ENCODE data around the gene CCRL2. TPM values are rescaled to one million over a fixed set of nuclear protein-coding genes. Genes with fewer than 3 reads are reported as not detected.
A peak's percentile ranks its signal among the peaks of the same experiment; 100 is the strongest.

Gene CCRL2
- total and polyA plus RNA-seq, 2 experiments from 2014 or later = not detected

DNA sequence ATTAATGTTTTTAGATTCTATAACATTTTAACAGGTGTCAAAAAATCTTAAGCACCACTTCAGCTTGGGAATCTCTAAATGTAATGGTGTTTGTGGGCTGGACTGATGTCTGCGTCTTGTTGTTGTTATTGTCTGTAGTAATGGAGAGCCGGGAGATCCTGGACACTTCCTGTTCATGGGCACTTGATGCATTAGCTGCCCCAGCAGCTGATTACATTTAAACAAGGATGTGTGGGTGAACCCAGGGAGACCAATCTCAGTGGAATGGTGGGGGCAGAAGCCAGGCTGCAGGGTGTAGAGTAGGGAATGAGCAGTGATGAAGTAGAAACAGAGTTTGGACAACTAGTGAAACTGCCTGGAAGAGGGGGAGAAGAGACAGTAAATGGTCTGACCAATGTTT, 8.0 kb upstream of the CCRL2 start:
- in situ Hi-C loops (cut with MboI) = no loop called here
- no peaks in the 10 kb centered on the region for H3K79me2 ChIP-seq (ENCODE audit: insufficient read depth)

GRCh38 chr3:46399557-46399956, 7.5 kb upstream of the CCRL2 start:
- Histone ChIP-seq H3K27me3 (replicated peaks; ENCODE audit: insufficient read depth) (peaks cover 38% of the 10 kb centered on the region), H4K20me1 (ENCODE audit: insufficient read depth) (no peaks in the 10 kb centered on the region), H3K4me2 (ENCODE audit: unreplicated experiment) (peak overlapping the region; percentile 20), H3F3A (ENCODE audit: insufficient read depth) (peaks cover 17% of the 10 kb centered on the region; the same call in 1 of the 2 replicates), H3K4me1 (ENCODE audit: insufficient read depth) (peaks cover 14% of the 10 kb centered on the region), H2AFZ (no peak overlapping the region), H3K9me3 (ENCODE audit: low read depth) (no peaks in the 10 kb centered on the region), H3K36me3 (ENCODE audit: low read depth) (no peaks in the 10 kb centered on the region), H3K9me2 (ENCODE audit: insufficient read depth) (no peaks in the 10 kb centered on the region), H3K27ac (no peak overlapping the region), H3K9ac (no peak overlapping the region), H3K4me3 (no peak overlapping the region), H3K79me2 (ENCODE audit: insufficient read depth) (no peaks in the 10 kb centered on the region)
- DNase-seq = peak; percentile 49
- in situ Hi-C loops (cut with MboI) = no loop called here
- WGBS, 2 experiments (ENCODE audit: low coverage in 1 of 2, low lambda C conversion rate in 2 of 2, missing lambda C conversion rate in 2 of 2) = 43 to 44% methylated on average over 2 of the region's 2 CpGs
- TF ChIP-seq EZH2phosphoT487 (IDR thresholded peaks at IDR 0.05; ENCODE audit: insufficient read depth, low read depth) = no peak
- no peak for TF ChIP-seq EZH2 (IDR thresholded peaks at IDR 0.05; ENCODE audit: insufficient read depth, poor library complexity, severe bottlenecking)

More for the DNA sequence above, 8.0 kb upstream of the CCRL2 start:
- Histone ChIP-seq H3K4me1 (ENCODE audit: insufficient read depth) (peaks cover 14% of the 10 kb centered on the region), H4K20me1 (ENCODE audit: insufficient read depth) (no peaks in the 10 kb centered on the region), H2AFZ (no peak overlapping the region), H3K4me3 (no peak overlapping the region), H3F3A (ENCODE audit: insufficient read depth) (peaks cover 17% of the 10 kb centered on the region; the same call in 1 of the 2 replicates), H3K9me3 (ENCODE audit: low read depth) (no peaks in the 10 kb centered on the region), H3K27ac (no peak overlapping the region), H3K27me3 (replicated peaks; ENCODE audit: insufficient read depth) (peaks cover 34% of the 10 kb centered on the region), H3K4me2 (ENCODE audit: unreplicated experiment) (no peak overlapping the region), H3K36me3 (ENCODE audit: low read depth) (no peaks in the 10 kb centered on the region), H3K9ac (no peak overlapping the region), H3K9me2 (ENCODE audit: insufficient read depth) (no peaks in the 10 kb centered on the region)
- TF ChIP-seq EZH2 (IDR thresholded peaks at IDR 0.05; ENCODE audit: insufficient read depth, poor library complexity, severe bottlenecking) (no peak), EZH2phosphoT487 (IDR thresholded peaks at IDR 0.05; ENCODE audit: insufficient read depth, low read depth) (no peak)
- WGBS, 2 experiments (ENCODE audit: low coverage in 1 of 2, low lambda C conversion rate in 2 of 2, missing lambda C conversion rate in 2 of 2) = 53 to 58% methylated on average over 2 of the region's 2 CpGs
- no peak for DNase-seq

DNA sequence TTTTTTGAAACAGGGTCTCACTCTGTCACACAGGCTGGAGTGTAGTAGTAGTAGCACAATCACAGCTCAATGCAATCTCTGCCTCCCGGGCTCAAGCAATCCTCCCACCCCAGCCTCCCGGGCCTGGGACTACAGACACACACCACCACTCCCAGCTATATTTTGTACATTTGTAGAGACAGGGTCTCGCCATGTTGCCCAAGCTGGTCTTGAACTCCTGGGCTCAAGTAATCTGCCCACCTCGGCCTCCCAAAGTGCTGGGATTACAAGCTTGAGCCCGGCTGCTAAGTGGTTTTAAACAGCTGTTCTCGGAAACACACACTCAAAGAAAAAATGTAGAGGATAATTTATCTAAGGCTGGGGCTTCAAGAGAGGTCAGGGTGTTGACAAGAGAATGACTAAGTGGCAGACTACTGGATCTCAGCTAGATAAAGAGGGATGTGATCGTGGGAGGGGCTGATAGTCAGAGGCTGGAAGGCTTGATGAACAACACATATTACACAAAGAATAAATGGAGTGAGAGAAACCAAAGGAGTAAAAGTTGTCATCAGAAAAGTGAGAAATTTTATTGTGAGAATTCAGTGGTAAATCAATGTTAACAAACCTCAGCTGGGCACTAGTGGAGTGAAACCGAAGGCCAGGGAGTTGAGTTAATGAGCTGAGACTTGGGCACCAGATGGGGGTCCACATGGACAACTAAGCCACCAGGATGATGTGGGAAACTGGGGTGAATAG, 6.9 kb upstream of the CCRL2 start:
- in situ Hi-C loops (cut with MboI) = no loop called here
- WGBS, 2 experiments (ENCODE audit: low coverage in 1 of 2, low lambda C conversion rate in 2 of 2, missing lambda C conversion rate in 2 of 2) = 46% methylated on average over 8 of the region's 8 CpGs
- Histone ChIP-seq H2AFZ (no peak overlapping the region), H3K9ac (no peak overlapping the region), H3F3A (ENCODE audit: insufficient read depth) (peaks cover 17% of the 10 kb centered on the region; the same call in 1 of the 2 replicates), H3K4me2 (ENCODE audit: unreplicated experiment) (peak overlapping the region; percentile 20), H3K9me2 (ENCODE audit: insufficient read depth) (no peaks in the 10 kb centered on the region), H3K9me3 (ENCODE audit: low read depth) (no peaks in the 10 kb centered on the region), H3K79me2 (ENCODE audit: insufficient read depth) (no peaks in the 10 kb centered on the region), H3K27me3 (replicated peaks; ENCODE audit: insufficient read depth) (peaks cover 41% of the 10 kb centered on the region), H3K4me1 (ENCODE audit: insufficient read depth) (peaks cover 14% of the 10 kb centered on the region), H3K4me3 (no peak overlapping the region), H3K36me3 (ENCODE audit: low read depth) (no peaks in the 10 kb centered on the region), H3K27ac (no peak overlapping the region), H4K20me1 (ENCODE audit: insufficient read depth) (no peaks in the 10 kb centered on the region)
- DNase-seq = peak; percentile 55
- TF ChIP-seq EZH2phosphoT487 (IDR thresholded peaks at IDR 0.05; ENCODE audit: insufficient read depth, low read depth) = peak; percentile 94
- no peak for TF ChIP-seq EZH2 (IDR thresholded peaks at IDR 0.05; ENCODE audit: insufficient read depth, poor library complexity, severe bottlenecking)

GRCh38 chr3:46400846-46401245, 6.2 kb upstream of the CCRL2 start:
- Histone ChIP-seq H3F3A (ENCODE audit: insufficient read depth) (peaks cover 17% of the 10 kb centered on the region; the same call in 1 of the 2 replicates), H4K20me1 (ENCODE audit: insufficient read depth) (no peaks in the 10 kb centered on the region), H3K36me3 (ENCODE audit: low read depth) (no peaks in the 10 kb centered on the region), H3K4me2 (ENCODE audit: unreplicated experiment) (no peak overlapping the region), H3K9me3 (ENCODE audit: low read depth) (no peaks in the 10 kb centered on the region), H3K4me3 (no peak overlapping the region), H2AFZ (no peak overlapping the region), H3K9me2 (ENCODE audit: insufficient read depth) (no peaks in the 10 kb centered on the region), H3K27me3 (replicated peaks; ENCODE audit: insufficient read depth) (peaks cover 41% of the 10 kb centered on the region), H3K4me1 (ENCODE audit: insufficient read depth) (peaks cover 14% of the 10 kb centered on the region), H3K27ac (no peak overlapping the region), H3K79me2 (ENCODE audit: insufficient read depth) (no peaks in the 10 kb centered on the region), H3K9ac (no peak overlapping the region)
- 76 to 79% methylated on average over 5 of the region's 5 CpGs for WGBS, 2 experiments (ENCODE audit: low coverage in 1 of 2, low lambda C conversion rate in 2 of 2, missing lambda C conversion rate in 2 of 2)
- TF ChIP-seq EZH2phosphoT487 (IDR thresholded peaks at IDR 0.05; ENCODE audit: insufficient read depth, low read depth) (no peak), EZH2 (IDR thresholded peaks at IDR 0.05; ENCODE audit: insufficient read depth, poor library complexity, severe bottlenecking) (no peak)
- in situ Hi-C loops (cut with MboI) = no loop called here
- no peak for DNase-seq
